NT2/D1 (cell line): ENCODE results near the gene ADGRD2.

ENCODE experiments used
- DNase-seq: peaks from one replicate; pipeline ENCODE4 v3.0.0-alpha.2; 2011; ENCODE audit warnings: low read depth, low spot score
- H3K27me3 ChIP-seq: 2 replicates; pipeline ENCODE4 v1.6.0; 2011; ENCODE audit warnings: mild to moderate bottlenecking; ENCODE audit not compliant: insufficient read length, insufficient read depth
- H3K36me3 ChIP-seq: 2 replicates; pipeline ENCODE4 v1.6.1; 2011; ENCODE audit warnings: mild to moderate bottlenecking, low read length, mixed read lengths; ENCODE audit not compliant: insufficient read depth, insufficient read length
- H3K4me1 ChIP-seq: 2 replicates; pipeline ENCODE4 v1.5.1; 2011; ENCODE audit not compliant: insufficient read depth, insufficient read length
- H3K4me3 ChIP-seq: 2 replicates; pipeline ENCODE4 v1.5.1; 2011; ENCODE audit warnings: low read depth; ENCODE audit not compliant: insufficient read length
- H3K9ac ChIP-seq: 2 replicates; pipeline ENCODE4 v1.6.0; 2011; ENCODE audit warnings: low read depth; ENCODE audit not compliant: insufficient read length
- H3K9me3 ChIP-seq: 2 replicates; pipeline ENCODE4 v1.5.1; 2011; ENCODE audit warnings: mild to moderate bottlenecking, low read length; ENCODE audit not compliant: insufficient read depth
- SUZ12 ChIP-seq: IDR thresholded peaks from 2 replicates; pipeline ENCODE4 v1.6.1; 2011; ENCODE audit not compliant: insufficient read length, insufficient read depth; ENCODE audit errors: extremely low read depth
- YY1 ChIP-seq: IDR thresholded peaks from 2 replicates; pipeline ENCODE4 v1.6.1; 2011; ENCODE audit not compliant: insufficient read length, insufficient read depth
- ZNF274 ChIP-seq: IDR thresholded peaks from 2 replicates; pipeline ENCODE4 v1.6.1; 2011; ENCODE audit warnings: mild to moderate bottlenecking, low read depth, low read length

The ADGRD2 gene

DNA sequence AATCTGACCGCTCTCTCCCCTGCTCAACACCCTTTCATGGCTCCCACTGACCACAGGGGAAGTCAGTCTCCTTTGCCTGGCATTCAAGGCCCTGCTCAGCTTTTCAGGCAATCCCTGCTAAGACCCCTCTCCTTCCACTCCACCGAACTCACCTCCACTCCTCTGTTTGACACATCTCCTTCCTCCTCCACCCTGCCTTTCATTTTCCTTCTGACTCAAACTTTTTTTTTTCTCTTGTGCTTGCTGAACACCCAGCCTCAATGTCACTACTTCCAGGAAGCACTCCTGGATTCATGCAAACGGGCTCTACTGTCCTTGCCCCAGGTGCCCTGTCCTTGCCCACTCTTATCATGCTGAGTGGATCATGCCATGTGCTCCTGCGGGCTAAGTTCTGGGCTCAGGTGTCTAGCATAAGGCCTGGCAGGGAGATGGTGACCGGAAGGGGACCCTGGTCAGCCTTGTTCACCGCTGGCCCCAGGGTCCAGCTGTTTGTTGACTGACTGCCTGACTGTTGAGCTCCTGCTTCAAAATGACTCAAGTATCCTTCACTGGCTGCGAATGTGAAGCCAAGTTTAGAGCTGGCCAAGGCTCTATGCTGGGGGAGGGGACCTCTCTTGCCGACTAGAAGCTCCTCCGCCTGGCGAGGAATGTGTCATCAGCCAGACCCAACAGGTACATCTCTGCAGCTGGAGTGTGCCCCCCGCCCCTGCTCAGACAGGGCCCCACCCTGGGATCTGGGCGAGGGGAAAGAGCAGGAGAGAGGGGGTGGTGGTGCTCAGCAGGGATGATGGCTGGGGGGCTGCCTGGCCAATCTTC, 50.8 kb downstream of the ADGRD2 start:
- peaks cover 19% of the 10 kb centered on the region for H3K4me1 ChIP-seq
- H3K27me3 ChIP-seq, result peaks cover 29% of the 10 kb centered on the region
- no peaks in the 10 kb centered on the region for H3K9me3 ChIP-seq
- TF ChIP-seq ZNF274 (no peak), SUZ12 (no peak), YY1 (no peak)
- no peaks in the 10 kb centered on the region for H3K36me3 ChIP-seq
- no peak overlapping the region for H3K4me3 ChIP-seq
- DNase-seq, result no peak
- H3K9ac ChIP-seq, result no peak overlapping the region

DNA sequence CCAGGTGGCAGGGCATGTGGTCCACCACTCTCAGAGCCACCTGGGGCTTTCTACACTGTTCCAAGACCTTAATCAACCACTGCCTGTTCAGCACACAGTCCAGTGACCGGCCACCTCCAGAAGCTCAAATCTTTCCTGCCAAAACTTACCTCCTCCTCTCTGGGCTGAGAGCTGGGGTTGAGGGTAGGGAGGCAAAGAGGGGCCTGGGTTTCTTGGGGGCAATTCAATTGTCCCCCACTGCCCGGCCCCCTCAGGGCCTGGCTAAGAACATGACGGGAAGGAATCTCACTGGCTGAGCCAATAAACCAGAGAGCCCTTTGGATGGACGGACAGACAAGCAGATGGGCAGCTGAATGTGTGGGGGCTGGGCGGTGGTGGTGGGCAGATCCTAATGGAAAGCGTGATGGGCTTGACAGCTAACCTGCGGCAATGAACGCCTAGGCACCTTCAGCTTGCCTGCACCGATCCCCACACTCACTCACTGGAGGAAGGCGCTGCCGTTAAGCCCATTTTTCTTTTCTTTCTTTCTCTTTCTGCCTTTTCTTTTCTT, 51.6 kb downstream of the ADGRD2 start:
- TF ChIP-seq ZNF274, result no peak
- TF ChIP-seq YY1, result no peak
- no peak for TF ChIP-seq SUZ12
- no peaks in the 10 kb centered on the region for H3K36me3 ChIP-seq
- H3K27me3 ChIP-seq, result peaks cover 29% of the 10 kb centered on the region
- no peaks in the 10 kb centered on the region for H3K9me3 ChIP-seq
- H3K4me3 ChIP-seq, result no peak overlapping the region
- no peak overlapping the region for H3K9ac ChIP-seq
- no peak for DNase-seq
- H3K4me1 ChIP-seq, result peaks cover 24% of the 10 kb centered on the region

DNA sequence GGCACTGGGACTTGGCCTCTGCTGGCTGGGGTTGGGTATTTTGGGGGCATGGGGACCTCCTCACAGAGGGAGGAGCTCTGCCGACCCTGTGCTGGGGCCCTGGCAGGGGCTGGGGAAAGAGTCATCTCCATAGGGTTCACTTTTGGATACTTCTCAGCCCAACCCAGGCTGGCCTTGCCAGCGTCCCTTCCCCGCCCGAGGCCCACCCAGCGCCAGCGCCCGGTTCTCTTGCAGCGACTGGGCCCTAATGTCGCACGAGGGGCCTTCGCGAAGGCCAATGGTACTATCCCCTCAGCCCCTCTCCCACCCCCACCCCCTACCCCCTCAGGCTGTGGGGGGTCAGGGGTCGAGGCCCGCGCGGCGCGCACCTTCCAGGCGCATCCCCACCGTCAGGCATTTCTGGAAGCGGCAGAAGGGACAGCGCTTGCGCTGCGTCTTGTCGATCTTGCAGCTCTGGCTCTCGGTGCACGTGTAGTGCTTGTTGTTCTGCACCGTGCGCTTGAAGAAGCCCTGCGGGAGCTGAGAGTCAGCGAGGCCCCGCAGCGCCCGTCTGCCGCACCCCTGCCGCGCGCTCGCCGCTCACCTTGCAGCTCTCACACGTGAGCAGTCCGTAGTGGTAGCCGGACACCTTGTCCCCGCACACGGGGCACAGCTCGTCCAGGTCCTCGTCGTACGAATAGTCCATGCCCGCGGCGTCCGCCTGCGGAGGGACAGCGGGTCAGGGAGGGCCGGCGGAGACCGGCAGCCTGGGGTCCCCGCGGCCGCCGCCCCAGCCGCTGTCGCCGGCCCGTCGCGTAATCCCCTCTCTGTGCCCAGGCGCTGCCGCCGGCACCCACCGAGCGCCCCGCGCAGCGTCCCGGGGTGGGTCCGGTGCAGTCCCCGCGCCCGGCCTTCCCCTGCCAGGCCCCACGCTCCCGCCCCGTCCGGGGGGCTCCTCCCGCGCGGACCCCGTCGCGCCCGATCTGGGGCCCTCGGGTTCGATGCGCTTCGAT, 52.8 kb downstream of the ADGRD2 start:
- Histone ChIP-seq H3K9ac (no peak overlapping the region), H3K4me3 (no peak overlapping the region), H3K9me3 (no peaks in the 10 kb centered on the region), H3K36me3 (no peaks in the 10 kb centered on the region), H3K27me3 (peaks cover 29% of the 10 kb centered on the region), H3K4me1 (peaks cover 26% of the 10 kb centered on the region)
- TF ChIP-seq ZNF274, result no peak
- no peak for TF ChIP-seq SUZ12
- DNase-seq, result no peak

DNA sequence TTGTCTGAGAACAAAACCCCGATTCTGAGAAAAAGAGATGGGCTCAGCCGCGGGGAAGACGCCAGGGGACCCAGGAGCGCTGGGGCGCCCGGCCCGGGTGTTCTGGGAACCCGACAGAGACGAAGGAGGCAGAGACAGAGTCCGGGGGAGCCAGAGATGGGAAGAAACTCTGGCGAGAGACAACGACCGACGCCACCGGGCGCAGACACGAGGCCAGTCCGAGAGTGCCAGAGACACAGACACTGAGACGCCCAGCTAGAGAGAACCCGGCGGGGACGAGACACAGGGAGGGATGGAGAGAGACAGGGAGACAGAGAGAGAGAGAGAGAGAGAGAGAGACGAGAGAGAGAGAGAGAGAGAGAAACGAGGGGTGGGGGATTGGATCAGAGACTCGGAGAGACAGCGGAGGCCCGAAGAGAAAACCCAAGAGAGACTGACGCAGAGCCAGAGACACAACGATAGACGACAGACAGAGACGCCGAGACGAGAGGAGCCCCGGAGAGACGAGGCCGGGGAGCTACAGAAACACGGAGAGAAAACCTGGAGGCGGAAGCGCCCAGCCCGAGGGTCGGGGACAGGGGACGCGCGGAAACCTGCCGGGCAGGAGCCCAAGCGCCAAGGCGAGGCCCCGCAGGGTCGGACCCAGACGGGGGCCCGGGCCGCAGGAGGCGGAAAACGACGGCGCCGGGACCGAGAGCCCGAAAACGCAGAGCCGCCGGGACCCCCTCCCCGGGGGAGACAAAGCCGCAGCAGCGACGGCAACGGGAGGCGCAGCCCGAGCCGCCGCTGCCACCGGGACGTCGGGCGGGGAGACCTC, 53.7 kb downstream of the ADGRD2 start:
- no peaks in the 10 kb centered on the region for H3K9me3 ChIP-seq
- TF ChIP-seq ZNF274 (no peak), YY1 (no peak), SUZ12 (no peak)
- H3K4me1 ChIP-seq, result peaks cover 23% of the 10 kb centered on the region
- H3K36me3 ChIP-seq, result no peaks in the 10 kb centered on the region
- H3K9ac ChIP-seq, result peak overlapping the region; percentile 43
- peaks cover 29% of the 10 kb centered on the region for H3K27me3 ChIP-seq
- no peak for DNase-seq
- H3K4me3 ChIP-seq, result peak overlapping the region; percentile 46

DNA sequence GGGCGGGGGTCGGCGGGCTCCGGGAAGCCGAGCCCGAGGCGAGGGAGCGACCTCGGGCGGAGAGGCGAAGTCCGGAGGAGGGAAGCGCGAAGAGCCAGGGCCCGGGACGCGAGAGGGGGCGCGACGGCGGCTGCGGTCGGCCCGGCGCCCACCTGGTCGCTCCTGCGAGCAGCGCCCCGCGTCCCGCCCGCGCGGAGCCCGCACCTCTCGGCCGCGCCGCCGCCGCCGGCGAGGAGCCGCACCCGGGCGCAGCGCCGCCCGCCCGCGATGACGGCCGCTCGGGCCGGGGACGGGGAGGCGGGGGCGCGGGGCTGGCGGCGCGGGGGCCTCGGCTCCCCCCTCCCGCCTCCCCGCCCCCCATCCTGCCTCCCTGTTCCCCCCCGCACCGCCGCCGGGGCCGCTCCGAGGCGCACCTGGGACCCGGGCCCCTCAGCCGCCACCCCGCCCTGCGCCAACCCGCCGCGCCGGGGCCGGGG, 54.3 kb downstream of the ADGRD2 start:
- DNase-seq, result no peak
- Histone ChIP-seq H3K36me3 (no peaks in the 10 kb centered on the region), H3K27me3 (peaks cover 29% of the 10 kb centered on the region), H3K4me3 (peak overlapping the region; percentile 46), H3K9me3 (no peaks in the 10 kb centered on the region), H3K9ac (peak overlapping the region; percentile 43), H3K4me1 (peaks cover 23% of the 10 kb centered on the region)
- no peak for TF ChIP-seq YY1
- no peak for TF ChIP-seq ZNF274
- TF ChIP-seq SUZ12, result no peak

DNA sequence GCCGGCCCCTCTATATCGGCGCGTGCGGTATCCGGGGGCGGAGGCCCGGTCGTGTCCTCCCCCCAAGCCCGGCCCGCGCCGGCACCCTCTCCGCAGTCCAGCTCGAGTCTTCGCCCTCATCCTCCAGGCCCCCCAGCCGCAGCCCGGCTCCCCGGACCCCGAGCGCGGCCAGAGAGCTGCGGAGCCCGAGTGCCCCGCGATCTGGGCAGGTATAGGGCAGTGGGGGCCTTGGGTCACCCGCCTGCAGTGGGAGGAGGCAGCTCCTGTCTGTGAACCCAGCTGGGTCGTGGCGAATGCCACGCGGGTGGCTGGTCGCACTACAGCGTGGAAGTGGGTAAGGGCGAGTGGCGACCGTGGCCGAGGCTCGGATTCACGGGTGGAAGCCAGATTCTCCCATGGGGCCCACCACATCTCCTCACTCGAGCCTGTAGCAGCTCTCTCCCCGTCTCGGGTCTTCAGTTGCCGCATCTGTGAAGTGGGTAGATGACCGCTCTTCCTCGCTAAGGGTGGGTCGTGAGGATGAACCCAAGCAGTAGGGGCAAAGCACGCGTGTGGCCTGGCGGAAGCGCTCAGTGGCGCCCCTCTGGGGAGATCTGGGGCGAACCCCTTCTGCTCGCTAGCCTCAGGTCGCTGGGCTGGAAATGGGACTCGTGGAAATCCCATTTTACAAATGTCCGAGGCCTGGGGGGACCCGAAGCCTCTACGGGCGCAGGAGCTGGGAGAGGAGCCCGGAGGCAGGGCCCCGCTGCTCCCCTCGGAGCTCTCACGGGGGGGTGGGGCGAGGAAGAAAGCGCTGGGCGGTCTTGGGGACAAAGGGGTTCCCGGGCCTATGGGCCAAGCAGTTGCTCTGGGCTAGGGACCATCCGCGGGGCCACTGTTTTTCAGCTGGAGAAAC, 55.0 kb downstream of the ADGRD2 start:
- no peaks in the 10 kb centered on the region for H3K36me3 ChIP-seq
- no peaks in the 10 kb centered on the region for H3K9me3 ChIP-seq
- no peak for TF ChIP-seq YY1
- no peak for TF ChIP-seq ZNF274
- TF ChIP-seq SUZ12, result no peak
- H3K4me1 ChIP-seq, result peaks cover 23% of the 10 kb centered on the region
- H3K9ac ChIP-seq, result peak overlapping the region; percentile 85
- peaks cover 29% of the 10 kb centered on the region for H3K27me3 ChIP-seq
- DNase-seq, result peak; percentile 51
- peak overlapping the region; percentile 32 for H3K4me3 ChIP-seq
